Parathyroid adenoma (tissue), 2 donors: ENCODE results near the gene STK32C.

ENCODE experiments used
- H2AFZ ChIP-seq: fragments of 300-600 bp; sonication (generic); one replicate; pipeline ENCODE4 v1.7.0; 2017; ENCODE audit warnings: antibody characterized with exemption, mild to moderate bottlenecking
- H3K27ac ChIP-seq: fragments of 300-600 bp; sonication (generic); one replicate; pipeline ENCODE4 v1.7.0; 2017
- H3K27me3 ChIP-seq: fragments of 300-600 bp; sonication (generic); one replicate; pipeline ENCODE4 v1.7.0; 2017; ENCODE audit warnings: low read length; ENCODE audit not compliant: control insufficient read depth, insufficient read depth
- H3K36me3 ChIP-seq: fragments of 300-600 bp; sonication (generic); one replicate; pipeline ENCODE4 v1.7.0; 2017; ENCODE audit warnings: low read length; ENCODE audit not compliant: control insufficient read depth, insufficient read depth
- H3K4me1 ChIP-seq: fragments of 300-600 bp; sonication (generic); one replicate; pipeline ENCODE4 v1.7.0; 2017; ENCODE audit warnings: control low read depth
- H3K4me2 ChIP-seq: fragments of 300-600 bp; sonication (generic); one replicate; pipeline ENCODE4 v1.7.0; 2017; ENCODE audit warnings: low read length
- H3K4me3 ChIP-seq: fragments of 300-600 bp; sonication (generic); one replicate; pipeline ENCODE4 v1.7.0; 2017; ENCODE audit warnings: low read depth, low read length
- H3K79me2 ChIP-seq: fragments of 300-600 bp; sonication (generic); one replicate; pipeline ENCODE4 v1.7.0; 2017; ENCODE audit warnings: control low read depth
- H3K9ac ChIP-seq: fragments of 300-600 bp; sonication (generic); one replicate; pipeline ENCODE4 v1.7.0; 2017; ENCODE audit warnings: mild to moderate bottlenecking
- H3K9me3 ChIP-seq: fragments of 300-600 bp; sonication (generic); one replicate; pipeline ENCODE4 v1.7.0; 2017; ENCODE audit warnings: low read length; ENCODE audit not compliant: control insufficient read depth
- CTCF ChIP-seq: fragments of 300-600 bp; sonication (generic); IDR thresholded peaks from one replicate; pipeline ENCODE4 v1.7.0; 2017; ENCODE audit warnings: antibody characterized with exemption, mild to moderate bottlenecking
- donor health status: primary hyperparathyroidism.

Gene STK32C

DNA sequence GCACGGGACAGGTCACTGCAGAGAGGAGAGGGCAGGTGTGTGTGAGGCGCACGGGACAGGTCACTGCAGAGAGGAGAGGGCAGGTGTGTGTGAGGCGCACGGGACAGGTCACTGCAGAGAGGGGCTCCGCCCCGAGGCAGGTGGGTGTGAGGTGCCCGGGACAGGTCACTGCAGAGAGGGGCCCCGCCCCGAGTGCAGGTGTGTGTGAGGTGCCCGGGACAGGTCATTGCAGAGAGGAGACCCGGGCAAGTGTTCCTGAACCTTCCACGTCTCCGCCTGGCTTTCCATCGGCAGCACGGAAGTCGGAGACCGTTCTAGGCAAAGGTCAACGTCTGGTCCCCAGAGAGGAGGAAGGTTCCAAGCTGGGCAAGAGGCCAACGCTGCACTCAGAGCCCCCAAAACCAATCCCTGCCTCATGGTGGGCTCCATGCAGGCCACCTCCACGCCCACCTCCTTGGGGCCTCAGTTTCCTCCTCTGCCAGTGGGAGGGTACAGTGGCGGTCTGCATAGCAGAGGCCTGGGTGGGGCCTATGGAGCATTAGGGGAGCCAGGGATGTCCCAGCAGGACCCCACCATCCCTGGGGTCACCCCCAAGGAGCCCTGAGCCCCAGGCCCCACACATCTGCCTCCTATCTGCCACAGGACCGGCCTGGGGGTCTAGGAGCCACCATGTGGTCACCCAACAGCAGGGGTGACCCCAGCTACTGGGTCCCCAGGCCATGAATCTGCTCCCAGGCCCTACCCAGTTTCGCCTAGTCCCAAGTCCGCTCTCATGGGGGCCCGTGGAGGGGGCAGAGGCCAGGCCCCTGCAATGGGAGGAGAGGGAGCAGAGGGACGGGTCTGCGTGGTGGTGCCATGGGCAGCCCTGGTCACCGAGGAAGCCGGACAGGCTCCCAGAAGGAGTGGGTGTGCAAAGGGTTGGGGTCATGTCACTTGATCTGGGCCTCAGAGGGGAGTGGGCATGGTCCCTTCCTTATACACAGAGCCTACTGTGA, 57.0 kb downstream of the STK32C start:
- no peaks in the 10 kb centered on the region for H3K27me3 ChIP-seq
- no peak for TF ChIP-seq CTCF
- H3K4me3 ChIP-seq = no peak overlapping the region
- no peak overlapping the region for H3K27ac ChIP-seq
- H3K4me2 ChIP-seq = no peak overlapping the region
- H3K4me1 ChIP-seq = no peaks in the 10 kb centered on the region
- no peaks in the 10 kb centered on the region for H3K79me2 ChIP-seq
- H3K36me3 ChIP-seq = no peaks in the 10 kb centered on the region
- H2AFZ ChIP-seq = no peak overlapping the region
- H3K9me3 ChIP-seq = no peaks in the 10 kb centered on the region
- no peak overlapping the region for H3K9ac ChIP-seq

DNA sequence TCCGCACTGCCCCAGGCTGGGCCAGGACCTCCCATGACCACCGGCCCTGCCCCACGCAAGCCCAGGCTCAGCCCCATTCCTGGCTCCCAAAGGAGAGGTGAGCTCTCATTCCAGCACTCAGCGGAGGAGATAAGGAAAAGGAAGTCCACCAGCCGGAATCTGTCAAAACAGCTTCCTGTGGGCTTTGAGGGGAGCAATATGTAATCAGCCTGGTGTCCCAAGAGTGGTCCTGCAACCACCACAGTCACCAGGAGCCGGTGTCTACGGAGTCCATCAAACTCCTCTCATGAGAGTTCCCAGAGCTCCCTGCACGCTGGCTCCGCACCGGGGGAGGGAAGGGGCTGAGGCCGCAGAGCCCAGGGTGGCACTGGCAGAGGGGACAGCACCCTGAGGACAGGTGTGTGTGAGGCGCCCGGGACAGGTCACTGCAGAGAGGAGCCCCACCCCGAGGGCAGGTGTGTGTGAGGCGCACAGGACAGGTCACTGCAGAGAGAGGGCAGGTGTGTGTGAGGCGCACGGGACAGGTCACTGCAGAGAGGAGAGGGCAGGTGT, 57.9 kb downstream of the STK32C start:
- Histone ChIP-seq H3K27me3 (no peaks in the 10 kb centered on the region), H3K4me3 (no peak overlapping the region), H3K79me2 (no peaks in the 10 kb centered on the region), H3K4me1 (no peaks in the 10 kb centered on the region), H3K4me2 (no peak overlapping the region), H3K36me3 (no peaks in the 10 kb centered on the region), H3K9me3 (no peaks in the 10 kb centered on the region), H2AFZ (no peak overlapping the region), H3K9ac (no peak overlapping the region), H3K27ac (no peak overlapping the region)
- TF ChIP-seq CTCF = no peak

DNA sequence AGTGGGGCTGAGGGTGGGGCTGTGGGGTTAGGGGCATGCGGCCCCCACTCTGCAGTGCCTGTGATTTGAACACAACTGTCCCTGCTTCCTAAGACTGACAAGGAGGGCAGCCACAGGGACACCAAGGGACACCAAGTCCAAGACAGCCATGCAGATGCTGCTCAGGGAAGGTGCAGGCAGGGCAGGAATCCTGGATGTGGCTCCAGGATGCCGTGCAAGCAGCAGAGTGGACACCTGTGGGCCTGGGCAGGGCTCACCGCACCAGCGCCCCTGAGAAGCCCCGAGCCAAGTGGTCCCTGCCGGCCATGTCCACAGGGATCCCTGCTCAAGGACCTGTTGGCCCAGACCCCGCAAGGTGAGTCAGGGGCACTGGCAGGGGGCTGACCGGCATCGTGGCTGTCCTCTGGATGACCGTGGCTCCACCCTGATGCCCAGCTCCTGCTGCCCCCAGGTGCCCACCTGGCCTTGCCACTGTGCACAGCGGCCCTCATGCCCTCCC, 58.5 kb downstream of the STK32C start:
- Histone ChIP-seq H3K4me2 (no peak overlapping the region), H3K4me1 (no peaks in the 10 kb centered on the region), H3K4me3 (no peak overlapping the region), H3K79me2 (no peaks in the 10 kb centered on the region), H2AFZ (no peak overlapping the region), H3K27me3 (no peaks in the 10 kb centered on the region), H3K9me3 (no peaks in the 10 kb centered on the region), H3K27ac (no peak overlapping the region), H3K36me3 (no peaks in the 10 kb centered on the region), H3K9ac (no peak overlapping the region)
- no peak for TF ChIP-seq CTCF

DNA sequence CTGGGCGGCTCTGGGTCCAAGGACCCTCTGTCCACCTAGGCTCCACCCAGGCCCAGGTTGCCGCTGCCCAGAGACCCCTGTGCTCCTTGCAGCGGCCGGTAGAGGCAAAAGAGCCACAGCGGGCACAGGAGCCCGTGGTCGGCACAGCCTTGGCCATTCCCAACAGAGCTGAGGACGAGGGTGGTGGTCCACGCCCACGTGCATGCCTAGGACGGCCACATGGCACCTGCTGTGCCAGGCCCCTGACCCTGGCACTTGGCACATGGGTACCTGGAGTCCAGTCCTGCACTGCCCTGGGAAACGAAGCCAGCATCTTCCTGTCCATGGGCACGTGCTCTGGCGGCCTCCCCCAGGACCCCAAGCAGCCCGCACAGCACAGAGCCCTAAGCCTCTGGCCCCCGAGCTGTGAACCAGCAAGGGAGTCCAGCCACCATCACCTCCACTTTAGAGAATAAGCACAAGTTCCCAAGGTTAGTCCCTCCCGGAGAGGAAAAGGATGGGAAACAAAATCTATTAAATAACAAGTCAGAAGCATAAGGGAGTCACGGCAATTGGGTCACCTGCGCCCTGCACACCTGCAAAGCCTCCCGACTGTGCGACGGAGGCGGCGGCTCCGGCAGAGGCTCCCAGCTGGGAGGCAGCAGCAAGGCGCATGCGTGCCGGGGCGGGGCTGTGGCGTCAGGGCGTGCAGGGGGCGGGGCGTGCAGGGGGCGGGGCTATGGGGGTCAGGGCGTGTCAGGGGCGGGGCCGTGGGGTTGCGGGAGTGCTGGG, 59.1 kb downstream of the STK32C start:
- H3K4me2 ChIP-seq = peak overlapping the region; percentile 35
- no peaks in the 10 kb centered on the region for H3K79me2 ChIP-seq
- TF ChIP-seq CTCF = no peak
- no peaks in the 10 kb centered on the region for H3K9me3 ChIP-seq
- H3K9ac ChIP-seq = no peak overlapping the region
- H3K36me3 ChIP-seq = no peaks in the 10 kb centered on the region
- no peaks in the 10 kb centered on the region for H3K4me1 ChIP-seq
- peak overlapping the region; percentile 29 for H2AFZ ChIP-seq
- H3K27me3 ChIP-seq = no peaks in the 10 kb centered on the region
- H3K27ac ChIP-seq = no peak overlapping the region
- H3K4me3 ChIP-seq = no peak overlapping the region
